Ascending aorta (tissue), 2 donors: Measurements from ENCODE around the gene P3H3. TPM values are rescaled to one million over a fixed set of nuclear protein-coding genes. Genes with fewer than 3 reads are reported as not detected.

Experiments
- DNase-seq, 2 donors: peaks; one replicate each; pipeline ENCODE4 v3.0.0-alpha.2; 2019; ENCODE audit warnings: low spot score in 2 of 2
- H3K27ac ChIP-seq, 2 donors: fragments of 200-600 bp; sonication (generic); one replicate each; pipeline ENCODE4 v1.5.1; 2016 to 2017; ENCODE audit warnings: mild to moderate bottlenecking in 1 of 2
- H3K27me3 ChIP-seq: fragments of 200-600 bp; sonication (generic); one replicate; pipeline ENCODE4 v1.5.1; 2017
- H3K36me3 ChIP-seq, 2 donors: fragments of 200-600 bp; sonication (generic); one replicate each; pipeline ENCODE4 v1.5.1; 2016
- H3K4me1 ChIP-seq, 2 donors: fragments of 200-600 bp; sonication (generic); one replicate each; pipeline ENCODE4 v1.5.1; 2016 to 2017; ENCODE audit warnings: mild to moderate bottlenecking in 1 of 2
- H3K4me3 ChIP-seq, 2 donors: fragments of 200-600 bp; sonication (generic); one replicate each; pipeline ENCODE4 v1.5.1; 2016 to 2017; ENCODE audit warnings: mild to moderate bottlenecking in 1 of 2
- H3K9me3 ChIP-seq, 2 donors: fragments of 200-600 bp; sonication (generic); one replicate each; pipeline ENCODE4 v1.5.1; 2016
- intact Hi-C: fragments of 100-400 bp; cut with DNase I; formaldehyde crosslinking; loops from one replicate; pipeline ENCODE4 v1.15.1; 2023
- total RNA-seq: library from RNA; depleted of rRNA; stranded (reverse); fragments of >200 nt; gene quantifications from one replicate; pipeline ENCODE4 v1.1.0, GENCODE V29; 2016
- TF ChIP-seq, protein P1 (sequence below), 3 experiments: fragments of 200-600 bp in 2 of 3; fragments of 450-650 bp in 1 of 3; sonication (generic) in 2 of 3; IDR thresholded peaks; one replicate each; pipeline ENCODE4 v1.5.1; 2016 to 2019; ENCODE audit warnings: antibody characterized with exemption in 3 of 3, mild to moderate bottlenecking in 1 of 3, moderate library complexity in 1 of 3

P3H3 gene
- total RNA-seq, 1 donor from 2014 or later, result 62.2 TPM

DNA sequence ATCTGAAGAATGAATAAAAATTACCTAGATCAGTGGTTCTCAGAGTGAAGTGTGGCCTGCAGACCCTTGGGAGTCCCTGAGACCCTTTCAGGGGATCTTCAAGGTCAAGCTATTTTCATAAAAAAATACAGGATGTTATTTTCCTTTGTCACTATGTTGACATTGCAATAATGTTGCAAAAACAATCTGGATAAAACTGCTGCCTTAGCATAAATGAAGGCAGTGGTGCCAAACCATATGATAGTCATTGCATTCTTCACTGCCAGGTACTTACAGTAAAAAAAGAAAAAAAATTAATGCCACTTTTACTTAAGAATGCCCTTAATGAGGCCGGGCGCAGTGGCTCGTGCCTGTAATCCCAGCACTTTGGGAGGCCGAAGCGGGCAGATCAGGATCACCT, 40.9 kb upstream of the P3H3 start:
- no peaks in the 10 kb centered on the region for H3K36me3 ChIP-seq
- no peaks in the 10 kb centered on the region for H3K27me3 ChIP-seq
- DNase-seq, result no peak
- TF ChIP-seq, protein P1, sequence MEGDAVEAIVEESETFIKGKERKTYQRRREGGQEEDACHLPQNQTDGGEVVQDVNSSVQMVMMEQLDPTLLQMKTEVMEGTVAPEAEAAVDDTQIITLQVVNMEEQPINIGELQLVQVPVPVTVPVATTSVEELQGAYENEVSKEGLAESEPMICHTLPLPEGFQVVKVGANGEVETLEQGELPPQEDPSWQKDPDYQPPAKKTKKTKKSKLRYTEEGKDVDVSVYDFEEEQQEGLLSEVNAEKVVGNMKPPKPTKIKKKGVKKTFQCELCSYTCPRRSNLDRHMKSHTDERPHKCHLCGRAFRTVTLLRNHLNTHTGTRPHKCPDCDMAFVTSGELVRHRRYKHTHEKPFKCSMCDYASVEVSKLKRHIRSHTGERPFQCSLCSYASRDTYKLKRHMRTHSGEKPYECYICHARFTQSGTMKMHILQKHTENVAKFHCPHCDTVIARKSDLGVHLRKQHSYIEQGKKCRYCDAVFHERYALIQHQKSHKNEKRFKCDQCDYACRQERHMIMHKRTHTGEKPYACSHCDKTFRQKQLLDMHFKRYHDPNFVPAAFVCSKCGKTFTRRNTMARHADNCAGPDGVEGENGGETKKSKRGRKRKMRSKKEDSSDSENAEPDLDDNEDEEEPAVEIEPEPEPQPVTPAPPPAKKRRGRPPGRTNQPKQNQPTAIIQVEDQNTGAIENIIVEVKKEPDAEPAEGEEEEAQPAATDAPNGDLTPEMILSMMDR (IDR thresholded peaks at IDR 0.05), result no peak
- intact Hi-C loops, result no loop called here
- no peaks in the 10 kb centered on the region for H3K9me3 ChIP-seq
- no peak overlapping the region for H3K27ac ChIP-seq
- H3K4me3 ChIP-seq, result no peak overlapping the region
- no peaks in the 10 kb centered on the region for H3K4me1 ChIP-seq

DNA sequence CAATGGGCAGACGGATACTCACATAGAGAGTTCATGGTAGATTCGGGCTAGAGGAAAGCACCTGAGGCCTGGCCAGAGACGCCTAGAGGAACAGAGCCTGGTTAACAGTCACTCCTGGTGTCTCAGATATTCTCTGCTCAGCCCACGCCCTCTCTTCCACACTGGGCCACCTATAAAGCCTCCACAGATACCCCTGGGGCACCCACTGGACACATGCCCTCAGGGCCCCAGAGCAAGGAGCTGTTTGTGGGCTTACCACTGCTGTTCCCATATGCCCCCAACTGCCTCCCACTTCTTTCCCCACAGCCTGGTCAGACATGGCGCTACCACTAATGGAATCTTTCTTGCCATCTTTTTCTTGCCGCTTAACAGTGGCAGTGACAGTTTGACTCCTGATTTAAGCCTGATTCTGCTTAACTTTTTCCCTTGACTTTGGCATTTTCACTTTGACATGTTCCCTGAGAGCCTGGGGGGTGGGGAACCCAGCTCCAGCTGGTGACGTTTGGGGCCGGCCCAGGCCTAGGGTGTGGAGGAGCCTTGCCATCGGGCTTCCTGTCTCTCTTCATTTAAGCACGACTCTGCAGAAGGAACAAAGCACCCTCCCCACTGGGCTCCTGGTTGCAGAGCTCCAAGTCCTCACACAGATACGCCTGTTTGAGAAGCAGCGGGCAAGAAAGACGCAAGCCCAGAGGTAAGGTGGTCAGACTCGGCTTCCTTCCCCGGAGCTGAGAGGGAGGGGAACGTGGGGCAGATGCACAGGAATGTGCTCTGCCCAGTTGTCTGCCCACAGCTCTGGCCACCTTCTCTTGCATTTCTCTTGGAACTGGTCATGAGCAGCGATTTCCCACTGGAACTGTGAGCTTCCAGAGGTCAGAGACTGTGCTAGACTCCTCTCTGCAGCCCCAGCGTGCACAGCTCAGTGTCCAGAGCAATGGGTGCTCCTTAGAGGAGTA, 39.0 kb upstream of the P3H3 start, which contains the start of gene CD4:
Gene CD4 (plus strand): TSS at position 557 of the 953 bp plus-strand sequence. CDS start 10,611 bp downstream, outside the sequence.
- Histone ChIP-seq H3K27me3 (no peaks in the 10 kb centered on the region), H3K4me3 (peak within 1 kb of the TSS in 1 of 2 donors; percentile 42), H3K9me3 (no peaks in the 10 kb centered on the region), H3K36me3 (no peaks in the 10 kb centered on the region), H3K4me1 (no peaks in the 10 kb centered on the region), H3K27ac (peak within 1 kb of the TSS in 1 of 2 donors; percentile 47)
- TF ChIP-seq, protein P1 (IDR thresholded peaks at IDR 0.05), result no peak
- intact Hi-C loops, result no loop called here
- peak; percentile 51 to 77 for DNase-seq

DNA sequence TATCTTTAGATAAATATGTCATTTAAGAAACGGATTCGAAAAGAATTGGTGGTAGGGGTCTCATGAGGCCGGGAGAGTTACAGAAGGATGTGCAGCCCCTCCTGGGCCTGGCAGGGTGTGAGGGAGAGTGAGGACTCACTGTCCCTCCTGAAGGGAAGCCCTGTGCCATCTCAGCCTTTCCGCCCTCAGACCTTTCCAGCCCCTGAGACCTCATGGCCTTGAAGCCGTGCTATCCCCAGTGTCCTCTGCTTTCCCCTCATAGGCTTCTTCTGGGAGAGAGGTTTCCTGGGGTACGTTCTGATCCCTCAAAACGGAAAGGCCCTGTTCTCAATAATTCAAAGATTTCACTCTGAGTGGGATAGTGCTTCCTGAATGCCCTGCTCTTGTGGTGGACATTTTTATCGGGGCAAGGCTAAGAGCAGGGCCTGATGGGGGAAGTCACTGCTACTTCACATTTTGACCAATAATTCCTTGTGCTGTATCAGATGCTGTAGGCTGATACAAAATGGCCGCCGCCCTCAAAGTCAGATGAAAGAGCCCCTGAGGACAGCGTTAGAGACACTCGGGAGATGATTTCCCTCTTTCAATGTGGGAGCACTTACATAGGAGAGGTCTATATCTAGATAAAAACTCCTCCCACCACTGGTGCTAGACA, 37.6 kb upstream of the P3H3 start:
- Histone ChIP-seq H3K4me3 (peak overlapping the region in 1 of 2 donors; percentile 42), H3K27ac (no peak overlapping the region), H3K36me3 (no peaks in the 10 kb centered on the region), H3K27me3 (no peaks in the 10 kb centered on the region), H3K9me3 (no peaks in the 10 kb centered on the region), H3K4me1 (no peaks in the 10 kb centered on the region)
- intact Hi-C loops, result no loop called here
- TF ChIP-seq, protein P1 (IDR thresholded peaks at IDR 0.05), result no peak
- DNase-seq, result no peak

DNA sequence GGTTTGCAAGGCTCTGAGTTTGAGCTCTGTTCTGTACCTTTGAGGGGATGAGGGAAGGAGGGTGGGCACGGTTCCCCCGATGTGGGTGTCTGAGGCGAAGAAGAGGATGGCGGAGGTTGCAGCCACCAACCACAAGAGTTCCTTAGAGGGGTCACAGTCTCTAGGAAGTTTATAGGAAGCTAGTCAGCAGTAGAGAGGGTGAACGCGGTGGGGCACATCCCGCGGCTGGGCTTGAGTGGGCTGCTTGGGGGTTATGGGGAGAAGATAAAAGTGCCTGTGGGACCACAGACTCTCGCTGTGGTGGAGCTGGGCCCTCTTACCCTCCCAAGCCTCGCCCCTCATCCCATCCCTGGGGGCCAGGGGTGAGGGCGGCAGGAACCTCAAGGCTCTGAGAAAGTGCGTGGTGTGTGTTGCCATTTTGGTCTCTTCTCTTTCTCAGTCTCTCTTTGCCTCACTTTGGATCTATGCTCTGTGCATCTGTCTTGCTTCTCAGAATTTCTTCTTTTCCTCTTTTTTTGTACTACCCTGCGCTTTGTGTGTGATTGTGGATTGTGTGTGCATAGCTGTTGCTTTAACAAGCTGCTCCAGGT, 36.2 kb upstream of the P3H3 start:
- Histone ChIP-seq H3K9me3 (no peaks in the 10 kb centered on the region), H3K4me3 (peak overlapping the region in 1 of 2 donors; percentile 30), H3K27ac (no peak overlapping the region), H3K27me3 (no peaks in the 10 kb centered on the region), H3K36me3 (no peaks in the 10 kb centered on the region), H3K4me1 (no peaks in the 10 kb centered on the region)
- TF ChIP-seq, protein P1 (IDR thresholded peaks at IDR 0.05), result no peak
- intact Hi-C loops, result no loop called here
- DNase-seq, result no peak

DNA sequence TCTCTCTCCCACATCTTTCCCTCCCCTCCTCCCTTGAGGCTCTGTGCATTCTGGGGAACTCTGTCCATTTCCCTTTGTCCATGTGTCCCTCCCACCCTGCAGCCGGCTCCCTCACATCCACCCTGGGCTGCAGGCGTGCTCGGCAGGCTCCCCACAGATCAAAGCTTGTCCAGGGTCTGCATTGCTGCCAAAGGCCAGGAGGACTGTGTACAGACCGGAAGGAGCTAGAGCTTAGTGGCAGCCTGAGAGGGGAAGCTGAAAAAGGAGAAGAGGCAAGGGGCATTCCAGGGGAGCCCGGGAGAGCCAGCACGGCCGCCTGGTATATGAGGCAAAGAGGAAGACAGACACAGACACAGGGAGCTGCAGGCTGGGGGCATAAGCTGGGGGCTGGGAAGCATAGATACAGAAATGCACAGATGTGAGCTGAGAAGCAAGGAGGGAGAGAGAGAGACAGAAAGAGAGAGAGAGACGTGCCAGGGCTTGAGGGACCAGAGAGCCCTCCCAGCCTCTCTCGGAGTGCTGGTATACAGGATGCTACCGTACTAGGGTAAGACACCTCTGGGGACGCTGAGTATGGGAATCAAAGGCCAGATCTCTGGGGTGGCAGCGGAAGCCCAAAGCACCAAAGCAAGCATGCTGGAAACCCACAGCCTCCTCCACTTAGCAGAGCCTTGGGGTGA, 35.5 kb upstream of the P3H3 start:
- TF ChIP-seq, protein P1 (IDR thresholded peaks at IDR 0.05), result no peak
- DNase-seq, result no peak
- Histone ChIP-seq H3K27ac (no peak overlapping the region), H3K27me3 (no peaks in the 10 kb centered on the region), H3K36me3 (no peaks in the 10 kb centered on the region), H3K4me3 (peak overlapping the region in 1 of 2 donors; percentile 30), H3K9me3 (no peaks in the 10 kb centered on the region), H3K4me1 (no peaks in the 10 kb centered on the region)
- intact Hi-C loops, result no loop called here
